GM20000 (cell line): Measurements from ENCODE around the gene PLA2R1.

Experiments
- DNase-seq: peaks from one replicate; pipeline ENCODE4 v3.0.0; 2012; ENCODE audit warnings: low spot score
- CTCF ChIP-seq: IDR thresholded peaks from 2 replicates; pipeline ENCODE4 v1.5.1; 2012; ENCODE audit warnings: mild to moderate bottlenecking, control low read depth; ENCODE audit errors: extremely low read depth, missing control alignments

PLA2R1 gene

GRCh38 chr2:160062292-160063005, at the start of gene PLA2R1:
Gene PLA2R1, minus strand, starts transcription at chr2:160062615. Its CDS starts 212 bp downstream, at chr2:160062403.
- no peak for TF ChIP-seq CTCF
- no peak for DNase-seq

GRCh38 chr2:160110674-160111239, 48.3 kb upstream of the PLA2R1 start:
- no peak for DNase-seq
- TF ChIP-seq CTCF = no peak

DNA sequence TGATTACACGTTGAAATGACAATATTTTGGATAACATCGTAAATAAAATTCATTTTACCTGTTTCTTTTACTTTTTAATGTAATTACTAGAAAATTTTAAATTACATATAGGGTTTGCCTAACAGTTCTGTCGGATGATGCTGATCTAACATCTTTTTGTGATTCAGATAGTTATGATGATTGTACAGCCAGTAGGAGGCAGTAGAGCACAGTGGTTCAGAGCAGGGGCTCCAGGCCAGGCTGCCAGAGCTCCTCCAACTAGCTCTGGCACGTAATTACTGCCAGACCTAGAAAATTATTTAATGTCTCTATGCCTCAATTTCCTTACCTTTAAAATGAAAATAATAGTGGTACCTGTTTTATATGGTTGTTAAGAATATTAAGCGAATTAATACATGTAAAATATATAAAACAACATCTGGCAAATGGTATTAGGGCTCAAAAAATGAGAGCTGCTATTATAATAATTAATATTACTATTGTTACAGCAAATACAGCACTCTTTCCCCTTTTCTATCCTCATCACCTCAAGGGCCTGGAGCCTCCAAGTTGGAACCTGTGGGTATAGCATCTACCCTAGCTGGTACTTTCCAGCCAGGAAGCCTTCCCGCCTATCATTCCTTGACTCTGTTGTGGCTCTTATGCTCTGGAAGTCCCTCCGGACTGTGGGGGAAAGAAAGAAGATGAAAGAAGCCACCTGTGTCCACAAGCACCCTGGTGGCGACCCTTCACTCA, 47.7 kb upstream of the PLA2R1 start:
- TF ChIP-seq CTCF = peak; percentile 65
- DNase-seq = peak; percentile 62

- no peak for DNase-seq
- TF ChIP-seq CTCF = no peak
These were observed 46.8 kb upstream of the PLA2R1 start for GRCh38 chr2:160109243-160109642.

DNA sequence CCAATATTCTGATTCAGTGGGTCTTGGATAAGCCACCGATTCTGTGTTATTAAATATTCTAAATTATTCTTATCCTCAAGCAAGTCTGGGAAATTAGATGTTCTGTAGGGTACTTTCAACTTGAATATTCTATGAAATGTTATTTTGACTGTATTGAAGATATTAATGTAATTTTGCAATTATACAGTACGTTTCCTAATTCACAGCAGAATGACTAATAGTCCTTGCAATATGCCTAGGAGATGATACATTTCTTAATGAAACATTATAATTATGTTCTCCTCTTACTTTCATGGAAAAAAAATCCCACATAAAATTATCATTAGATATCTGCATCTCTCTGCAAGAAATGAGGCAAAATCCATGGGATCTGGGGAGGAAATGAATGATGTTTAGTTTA, 46.2 kb upstream of the PLA2R1 start:
- TF ChIP-seq CTCF = no peak

GRCh38 chr2:160105366-160105765, 43.0 kb upstream of the PLA2R1 start:
- DNase-seq = no peak
- TF ChIP-seq CTCF = no peak

More for the DNA sequence above, 46.2 kb upstream of the PLA2R1 start:
- DNase-seq = no peak

DNA sequence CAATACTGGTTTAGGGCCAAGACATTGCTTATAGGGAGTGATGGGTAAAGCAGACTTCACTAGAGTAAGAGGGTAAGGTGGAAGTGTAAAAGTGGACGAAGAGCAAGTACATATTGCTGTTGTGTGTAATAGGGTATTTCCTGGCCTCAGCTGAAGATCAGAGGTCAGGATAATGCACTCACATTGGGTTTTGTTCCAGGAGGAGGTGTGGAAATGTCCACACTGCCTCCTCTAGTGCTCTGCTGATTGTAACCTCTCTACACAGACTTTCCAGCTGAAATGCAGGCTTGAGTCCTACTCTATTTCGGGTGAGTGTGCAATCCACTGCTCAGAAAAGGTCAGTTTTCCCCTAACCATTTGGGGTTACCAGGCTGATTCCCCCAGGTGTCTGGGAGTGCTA, 41.7 kb upstream of the PLA2R1 start:
- DNase-seq = no peak
- TF ChIP-seq CTCF = no peak
